Mesangial cell (primary cell): ENCODE results near the gene RNF168. TPM values are rescaled to one million over a fixed set of nuclear protein-coding genes. Genes with fewer than 3 reads are reported as not detected.

Source experiments
- total RNA-seq: library from RNA; depleted of rRNA; stranded (reverse); fragments of >200 nt; gene quantifications from 2 replicates; pipeline ENCODE4 v1.2.3, GENCODE V29; 2015

RNF168 gene, protein sequence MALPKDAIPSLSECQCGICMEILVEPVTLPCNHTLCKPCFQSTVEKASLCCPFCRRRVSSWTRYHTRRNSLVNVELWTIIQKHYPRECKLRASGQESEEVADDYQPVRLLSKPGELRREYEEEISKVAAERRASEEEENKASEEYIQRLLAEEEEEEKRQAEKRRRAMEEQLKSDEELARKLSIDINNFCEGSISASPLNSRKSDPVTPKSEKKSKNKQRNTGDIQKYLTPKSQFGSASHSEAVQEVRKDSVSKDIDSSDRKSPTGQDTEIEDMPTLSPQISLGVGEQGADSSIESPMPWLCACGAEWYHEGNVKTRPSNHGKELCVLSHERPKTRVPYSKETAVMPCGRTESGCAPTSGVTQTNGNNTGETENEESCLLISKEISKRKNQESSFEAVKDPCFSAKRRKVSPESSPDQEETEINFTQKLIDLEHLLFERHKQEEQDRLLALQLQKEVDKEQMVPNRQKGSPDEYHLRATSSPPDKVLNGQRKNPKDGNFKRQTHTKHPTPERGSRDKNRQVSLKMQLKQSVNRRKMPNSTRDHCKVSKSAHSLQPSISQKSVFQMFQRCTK
- total RNA-seq = 7.6 and 10.3 TPM in 2 replicates

DNA sequence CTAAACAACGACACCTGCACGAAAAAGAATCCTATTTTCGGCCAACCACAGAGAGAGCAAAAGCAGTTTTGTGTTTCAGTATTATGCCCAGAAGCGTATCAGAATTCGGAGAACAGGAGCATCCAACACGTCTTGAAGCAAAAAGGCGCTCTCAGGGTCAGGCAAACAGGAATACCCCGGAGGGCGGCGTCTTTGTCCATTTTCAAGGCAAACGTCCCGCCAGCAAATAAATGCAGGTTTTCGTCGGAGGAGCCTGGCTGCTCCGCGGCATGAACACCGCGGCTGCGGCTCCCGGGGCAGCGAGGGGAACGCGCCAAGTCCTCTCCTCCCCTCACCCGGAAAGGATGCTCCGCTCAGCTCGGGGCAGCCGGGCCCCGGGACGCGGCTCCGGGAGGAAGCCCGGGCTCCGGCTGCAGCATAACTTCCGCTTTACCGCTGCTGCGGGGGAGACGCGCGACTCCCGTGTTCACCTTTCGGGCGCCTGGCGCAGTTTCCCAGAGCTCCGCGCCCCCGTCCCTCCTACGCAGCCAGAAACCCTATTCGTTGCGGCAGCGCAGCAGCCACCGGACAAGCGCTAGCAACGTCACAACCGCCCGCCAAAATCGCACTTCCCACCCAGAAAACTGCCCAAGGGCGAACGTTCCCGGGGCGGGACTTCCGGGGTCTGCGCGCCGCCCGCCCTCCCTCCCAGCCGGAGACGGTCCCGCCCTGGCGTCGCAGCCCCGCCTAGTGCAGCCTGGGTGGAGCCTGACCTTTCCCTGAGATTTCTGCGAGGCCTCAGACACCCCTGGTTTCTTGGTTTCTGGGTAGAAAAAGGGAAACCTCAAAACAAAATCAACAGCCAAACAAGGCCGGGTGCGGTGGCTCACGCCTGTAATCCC is at the start of gene RNF168:
TSS of gene RNF168 (minus strand) at position 573 of the 881 bp plus-strand sequence. CDS start 595 bp downstream, outside the sequence.

DNA sequence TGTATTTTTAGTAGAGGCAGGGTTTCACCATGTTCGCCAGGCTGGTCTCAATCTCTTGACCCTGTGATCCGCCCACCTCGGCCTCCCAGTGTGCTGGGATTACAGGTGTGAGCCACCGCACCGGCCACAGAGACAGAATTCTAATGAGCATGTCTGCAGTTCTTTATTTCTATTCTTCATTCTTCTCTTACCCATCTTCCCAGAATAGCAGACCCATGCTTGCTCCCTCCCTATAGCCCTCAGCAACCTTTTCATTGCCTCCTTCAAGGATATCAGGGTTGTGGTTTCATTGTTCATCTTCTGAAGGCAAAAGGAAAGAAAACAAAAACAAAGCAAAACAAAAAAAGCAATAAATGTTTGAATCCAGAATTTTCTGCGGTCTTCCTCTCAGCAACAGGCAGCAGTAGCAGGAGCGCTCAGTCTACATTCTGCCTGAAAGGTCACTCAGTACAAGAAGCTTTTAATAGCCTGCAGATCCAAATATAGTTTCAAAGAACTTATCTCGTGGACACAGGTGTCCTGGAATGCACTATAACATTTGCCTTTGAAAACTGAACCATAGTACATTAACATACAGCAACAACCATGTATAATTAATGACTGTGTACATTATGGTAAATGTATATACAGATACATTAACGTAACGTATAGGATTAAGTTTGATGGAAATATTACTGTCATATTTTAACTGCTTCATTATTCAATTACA is 11.5 kb upstream of the RNF168 start, which contains the start of gene SMCO1:
TSS of gene SMCO1 (minus strand) at position 434 of the 709 bp plus-strand sequence. CDS start at position 297, 137 bp downstream.

DNA sequence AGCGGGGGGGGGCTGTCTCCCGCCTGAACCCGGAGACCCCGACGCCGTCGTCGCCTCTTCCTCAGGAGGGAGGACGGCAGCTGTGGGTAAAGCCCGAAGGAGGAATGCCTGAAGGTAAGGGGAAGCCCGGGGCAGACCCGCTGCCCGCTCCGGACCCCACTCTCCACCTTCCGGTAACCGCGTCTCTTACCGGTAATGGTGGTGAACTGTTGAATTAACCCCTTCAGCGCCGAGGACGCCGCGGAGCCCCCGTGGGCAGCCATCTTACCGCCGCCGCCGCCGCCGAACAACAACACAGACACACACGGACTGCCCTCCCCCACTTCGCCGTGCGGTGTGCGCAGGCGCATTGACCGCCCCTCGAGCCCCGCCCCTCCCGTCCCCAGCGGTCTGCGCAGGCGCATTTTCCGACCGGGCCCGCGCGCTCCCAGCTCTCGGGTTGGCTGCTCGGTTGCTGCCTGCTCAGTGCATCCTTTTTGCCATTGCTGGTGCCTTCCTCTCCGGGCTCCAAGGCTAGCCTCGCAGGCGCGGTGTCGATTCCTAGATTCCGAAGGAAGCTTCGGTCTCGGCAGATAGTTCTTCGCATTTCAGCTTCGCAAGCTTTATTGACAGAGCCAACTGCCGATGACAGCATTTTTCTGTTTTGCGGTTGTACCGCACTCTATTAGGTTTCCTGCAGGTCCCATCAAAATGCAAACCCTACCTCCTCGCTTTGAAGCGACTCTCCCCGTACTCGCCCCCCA is 71.3 kb downstream of the RNF168 start, which contains the start of gene UBXN7:
TSS of gene UBXN7 (minus strand) at position 291 of the 743 bp plus-strand sequence. CDS start at position 263, 28 bp downstream.

Other genes with a start within 250 kb of the RNF168 start
- 39.3 and 42.3 TPM in 2 replicates for gene PCYT1A, start 216.0 kb downstream of the RNF168 start, total RNA-seq
- gene DYNLT2B, start 185.5 kb downstream of the RNF168 start, total RNA-seq = 9.5 and 17.0 TPM in 2 replicates
- gene TM4SF19, start 165.4 kb downstream of the RNF168 start, total RNA-seq = 1.5 and 3.1 TPM in 2 replicates
- 8.3 and 9.9 TPM in 2 replicates for gene UBXN7, start 71.3 kb downstream of the RNF168 start, total RNA-seq
- not detected in 2 replicates for gene SMCO1, start 11.6 kb upstream of the RNF168 start, total RNA-seq
- 2.5 and 4.9 TPM in 2 replicates for gene WDR53, start 64.8 kb upstream of the RNF168 start, total RNA-seq
- gene FBXO45, start 64.9 kb upstream of the RNF168 start, total RNA-seq = 3.9 and 4.7 TPM in 2 replicates
- gene NRROS, start 135.9 kb upstream of the RNF168 start, total RNA-seq = 0.65 and 2.2 TPM in 2 replicates
- gene CEP19, start 208.5 kb upstream of the RNF168 start, total RNA-seq = 0.81 and 1.1 TPM in 2 replicates
- gene PIGX, start 208.6 kb upstream of the RNF168 start, total RNA-seq = 21.8 and 25.6 TPM in 2 replicates
- gene PAK2, start 236.1 kb upstream of the RNF168 start, total RNA-seq = 38.3 and 44.6 TPM in 2 replicates